ENCODE results near the gene DHX36.

DNA sequence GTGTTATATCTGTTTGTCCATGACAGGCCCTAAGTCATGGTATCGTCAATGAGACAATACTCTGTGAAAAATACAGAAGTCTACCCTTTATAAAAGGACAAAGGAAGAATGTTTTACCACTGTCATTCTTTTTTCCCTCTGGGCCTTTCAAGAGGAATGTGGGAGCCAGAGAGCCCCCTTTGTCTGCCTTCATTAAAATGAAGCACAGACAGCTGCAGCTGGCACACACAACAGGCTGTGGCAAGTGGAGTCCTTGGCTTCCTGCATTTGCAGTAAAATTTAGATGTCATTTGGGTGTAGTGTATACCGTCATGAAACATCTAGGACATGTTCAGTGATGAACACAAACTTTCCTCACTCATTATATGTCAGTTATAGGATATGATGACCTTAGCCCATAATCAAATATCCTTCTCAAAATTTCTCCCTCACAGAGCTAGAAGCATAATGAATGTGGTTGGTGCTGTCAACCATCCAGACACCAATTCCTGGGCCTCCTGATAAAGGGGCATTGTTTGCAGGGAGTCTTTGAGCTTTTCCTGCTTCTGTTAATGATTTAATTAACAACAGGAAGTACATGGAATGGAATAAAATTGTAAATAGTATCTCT, 76.4 kb downstream of the DHX36 start:
- TF ChIP-seq CTCF (conservative IDR thresholded peaks at IDR 0.05; ENCODE audit: low read depth, low read length), result no peak
- no peak for TF ChIP-seq EZH2 (IDR thresholded peaks at IDR 0.05; ENCODE audit: low read length, unreplicated experiment)
